CD4-positive, alpha-beta T cell (primary cell): ENCODE measurements around the gene LBP. TPM values are rescaled to one million over a fixed set of nuclear protein-coding genes. Genes with fewer than 3 reads are reported as not detected.
"Not testable (repeated sequence)": the region's sequence is repeated elsewhere in the genome, so short reads cannot be mapped to it uniquely, and the experiment has no call there.

Experiments used
- ATAC-seq: fragments of 200-7000 bp; cut with Tn5 transposase; one replicate; pipeline ENCODE4 v1.10.0; 2022; ENCODE audit warnings: mild to moderate bottlenecking; ENCODE audit not compliant: poor library complexity
- CTCF ChIA-PET: fragments of 350-600 bp; sonication (Branson Sonifier 250); formaldehyde crosslinking; loops from one replicate; lab custom pipeline; 2021; ENCODE audit warnings: antibody characterized with exemption, inconsistent platforms; lab: Charles Lee
- POLR2A ChIA-PET: fragments of 350-600 bp; sonication (Branson Sonifier 250); formaldehyde crosslinking; loops from one replicate; lab custom pipeline; 2021; ENCODE audit warnings: antibody characterized with exemption, inconsistent platforms; lab: Charles Lee
- DNase-seq, 14 experiments: peaks; one replicate each; pipeline ENCODE4 v3.0.0-alpha.2; 2013 to 2020; ENCODE audit warnings: mixed read lengths in 2 of 14
- H3K27ac ChIP-seq, 2 donors: one replicate each; pipeline versions ENCODE4 v1.5.1 to v1.7.0; 2013; ENCODE audit warnings: low read length in 2 of 2, low read depth in 1 of 2, mild to moderate bottlenecking in 1 of 2
- H3K27me3 ChIP-seq, 2 experiments: 1 replicate in 1 of 2; 2 replicates in 1 of 2; pipeline versions ENCODE4 v1.6.1 to v1.7.0; 2013; ENCODE audit warnings: low read length in 2 of 2, control low read depth in 1 of 2, mild to moderate bottlenecking in 1 of 2, moderate library complexity in 1 of 2; ENCODE audit not compliant: insufficient read depth in 2 of 2, control insufficient read depth in 1 of 2
- H3K36me3 ChIP-seq: one replicate; pipeline ENCODE4 v1.6.1; 2013; ENCODE audit warnings: low read length, control low read depth; ENCODE audit not compliant: insufficient read depth
- H3K4me1 ChIP-seq: one replicate; pipeline ENCODE4 v1.6.1; 2013; ENCODE audit warnings: low read length, control low read depth; ENCODE audit not compliant: insufficient read depth
- H3K4me3 ChIP-seq: one replicate; pipeline ENCODE4 v1.5.1; 2013; ENCODE audit warnings: mild to moderate bottlenecking, low read length, moderate library complexity
- H3K9me3 ChIP-seq, 2 experiments: 1 replicate in 1 of 2; 2 replicates in 1 of 2; pipeline versions ENCODE4 v1.6.1 to v1.7.0; 2013; ENCODE audit warnings: low read length in 2 of 2, mild to moderate bottlenecking in 2 of 2, control low read depth in 1 of 2, moderate library complexity in 1 of 2; ENCODE audit not compliant: control insufficient read depth in 1 of 2, insufficient read depth in 1 of 2
- H3K27ac Mint-ChIP-seq: one replicate; pipeline ENCODE4 v1.8.0; 2020; ENCODE audit warnings: mixed read lengths
- H3K27me3 Mint-ChIP-seq: one replicate; pipeline ENCODE4 v1.8.0; 2021; ENCODE audit warnings: mixed read lengths
- H3K36me3 Mint-ChIP-seq: one replicate; pipeline ENCODE4 v1.8.0; 2021; ENCODE audit warnings: low read depth, mixed read lengths
- H3K4me1 Mint-ChIP-seq: one replicate; pipeline ENCODE4 v1.8.0; 2021; ENCODE audit warnings: low read depth, mixed read lengths
- H3K4me3 Mint-ChIP-seq: one replicate; pipeline ENCODE4 v1.8.0; 2020; ENCODE audit warnings: mild to moderate bottlenecking, mixed read lengths
- H3K9me3 Mint-ChIP-seq: one replicate; pipeline ENCODE4 v1.8.0; 2020; ENCODE audit warnings: mixed read lengths
- CTCF ChIP-seq: fragments of 200-600 bp; IDR thresholded peaks from one replicate; pipeline ENCODE4 v1.8.0; 2022; ENCODE audit warnings: antibody characterized with exemption, mild to moderate bottlenecking
- intact Hi-C, 2 experiments: fragments of 100-400 bp; cut with DNase I in 1 of 2; cut with micrococcal nuclease in 1 of 2; formaldehyde crosslinking; loops; one replicate each; pipeline versions ENCODE4 v1.15.1 to v1.9.0; 2023 to 2025; cut with DNase I, micrococcal nuclease
- total RNA-seq, 174 experiments: library from RNA in 2 of 174; stranded (reverse) in 2 of 174; gene quantifications; one replicate each; pipeline ENCODE4 v1.2.3 and lab custom pipeline; 2021 to 2026

Gene LBP
- total RNA-seq, 2 experiments from 2014 or later, result not detected

GRCh38 chr20:38395165-38395564 is 48.9 kb downstream of the LBP start:
- no peak overlapping the region for H3K4me3 ChIP-seq
- intact Hi-C loops, result no loop called here
- H3K36me3 Mint-ChIP-seq, result no peaks in the 10 kb centered on the region
- no peak for TF ChIP-seq CTCF
- no peaks in the 10 kb centered on the region for H3K27me3 Mint-ChIP-seq
- H3K9me3 Mint-ChIP-seq, result no peaks in the 10 kb centered on the region
- H3K27me3 ChIP-seq, result no peaks in the 10 kb centered on the region
- ChIA-PET CTCF (no interaction called here), POLR2A (no interaction called here)
- no peaks in the 10 kb centered on the region for H3K36me3 ChIP-seq
- ATAC-seq (no peak), DNase-seq (no peak)
- no peak overlapping the region for H3K27ac ChIP-seq
- no peak overlapping the region for H3K27ac Mint-ChIP-seq
- H3K4me3 Mint-ChIP-seq, result no peak overlapping the region
- H3K9me3 ChIP-seq, result peaks cover 0 to 4% of the 10 kb centered on the region in 2 experiments
- no peaks in the 10 kb centered on the region for H3K4me1 ChIP-seq
- H3K4me1 Mint-ChIP-seq, result no peaks in the 10 kb centered on the region

- CTCF ChIA-PET, intact Hi-C loops: not testable (repeated sequence)
Observed at GRCh38 chr20:38395751-38396395, 49.6 kb downstream of the LBP start.

GRCh38 chr20:38402089-38402488 is 55.8 kb downstream of the LBP start:
- peaks cover 4% of the 10 kb centered on the region for H3K9me3 Mint-ChIP-seq
- CTCF ChIA-PET, result no interaction called here
- H3K27ac ChIP-seq, result no peak overlapping the region
- intact Hi-C loops, result no loop called here
- H3K27me3 ChIP-seq, result no peaks in the 10 kb centered on the region
- no peaks in the 10 kb centered on the region for H3K4me1 Mint-ChIP-seq
- no peaks in the 10 kb centered on the region for H3K36me3 ChIP-seq
- POLR2A ChIA-PET, result no interaction called here
- H3K27me3 Mint-ChIP-seq, result peaks cover 5% of the 10 kb centered on the region
- H3K4me3 ChIP-seq, result no peak overlapping the region
- H3K4me3 Mint-ChIP-seq, result no peak overlapping the region
- H3K36me3 Mint-ChIP-seq, result peaks cover 18% of the 10 kb centered on the region
- H3K9me3 ChIP-seq, result peaks cover 0 to 9% of the 10 kb centered on the region in 2 experiments
- TF ChIP-seq CTCF, result no peak
- no peaks in the 10 kb centered on the region for H3K4me1 ChIP-seq
- DNase-seq, result no peak
- no peak overlapping the region for H3K27ac Mint-ChIP-seq
- no peak for ATAC-seq

More at GRCh38 chr20:38395751-38396395, 49.6 kb downstream of the LBP start:
- POLR2A ChIA-PET, H3K4me1 ChIP-seq, H3K27me3 ChIP-seq, H3K36me3 ChIP-seq, H3K4me1 Mint-ChIP-seq, H3K4me3 Mint-ChIP-seq, H3K9me3 Mint-ChIP-seq, H3K4me3 ChIP-seq, ATAC-seq, H3K27me3 Mint-ChIP-seq, H3K27ac Mint-ChIP-seq, H3K9me3 ChIP-seq, H3K27ac ChIP-seq, DNase-seq, H3K36me3 Mint-ChIP-seq: not testable (repeated sequence)

- TF ChIP-seq CTCF, result no peak
- ATAC-seq, result no peak
- no peaks in the 10 kb centered on the region for H3K4me1 Mint-ChIP-seq
- Histone ChIP-seq H3K36me3 (no peaks in the 10 kb centered on the region), H3K27ac (no peak overlapping the region), H3K27me3 (no peaks in the 10 kb centered on the region), H3K4me1 (no peaks in the 10 kb centered on the region), H3K4me3 (no peak overlapping the region), H3K9me3 (peaks cover 0 to 13% of the 10 kb centered on the region in 2 experiments)
- intact Hi-C loops, result no loop called here
- POLR2A ChIA-PET, result no interaction called here
- H3K36me3 Mint-ChIP-seq, result peaks cover 20% of the 10 kb centered on the region
- no peak overlapping the region for H3K4me3 Mint-ChIP-seq
- H3K27me3 Mint-ChIP-seq, result peaks cover 5% of the 10 kb centered on the region
- DNase-seq, result no peak
- H3K27ac Mint-ChIP-seq, result no peak overlapping the region
- H3K9me3 Mint-ChIP-seq, result peaks cover 4% of the 10 kb centered on the region
- CTCF ChIA-PET, result no interaction called here
Observed at GRCh38 chr20:38402816-38403215, 56.5 kb downstream of the LBP start.
